ENCODE data around the gene ARHGAP19. TPM values are rescaled to one million over a fixed set of nuclear protein-coding genes. Genes with fewer than 3 reads are reported as not detected.

Gene ARHGAP19
- total RNA-seq, 1 experiment from 2014 or later = 11.2 TPM

GRCh38 chr10:97199152-97199551 is 93.3 kb downstream of the ARHGAP19 start:
- Histone ChIP-seq H3F3A (ENCODE audit: insufficient read depth, low read depth) (no peaks in the 10 kb centered on the region), H3K27me3 (ENCODE audit: insufficient read depth, low read depth) (peaks cover 19% of the 10 kb centered on the region; the same call in 1 of the 2 replicates), H4K20me1 (ENCODE audit: insufficient read depth) (no peaks in the 10 kb centered on the region), H3K4me1 (replicated peaks; ENCODE audit: insufficient read depth) (no peaks in the 10 kb centered on the region), H2AFZ (no peak overlapping the region), H3K79me2 (ENCODE audit: low read depth) (no peaks in the 10 kb centered on the region), H3K9me3 (ENCODE audit: insufficient read depth, low read depth) (no peaks in the 10 kb centered on the region; the same call in 1 of the 2 replicates), H3K9me2 (ENCODE audit: insufficient read depth) (no peaks in the 10 kb centered on the region), H3K4me2 (no peak overlapping the region), H3K4me3 (no peak overlapping the region), H3K36me3 (ENCODE audit: low read depth) (no peaks in the 10 kb centered on the region), H3K27ac (no peak overlapping the region)
- POLR2A ChIA-PET (ENCODE audit: unreplicated experiment) = no interaction called here
- TF ChIP-seq CTCF (conservative IDR thresholded peaks at IDR 0.05) (no peak), EZH2 (IDR thresholded peaks at IDR 0.05; ENCODE audit: low read depth) (no peak)
- CTCF ChIA-PET = no interaction called here
- no TSS peak for BruUV-seq (replicated peaks)
- no peak for DNase-seq
- intact Hi-C loops (cut with micrococcal nuclease; ENCODE audit: unreplicated experiment) = no loop called here

GRCh38 chr10:97197030-97197500 is 95.4 kb downstream of the ARHGAP19 start:
- Histone ChIP-seq H3K36me3 (ENCODE audit: low read depth) (no peaks in the 10 kb centered on the region), H3K4me1 (replicated peaks; ENCODE audit: insufficient read depth) (no peaks in the 10 kb centered on the region), H3K4me2 (no peak overlapping the region), H3K9me2 (ENCODE audit: insufficient read depth) (no peaks in the 10 kb centered on the region), H2AFZ (no peak overlapping the region), H4K20me1 (ENCODE audit: insufficient read depth) (no peaks in the 10 kb centered on the region), H3K27ac (no peak overlapping the region), H3K4me3 (no peak overlapping the region), H3F3A (ENCODE audit: insufficient read depth, low read depth) (no peaks in the 10 kb centered on the region), H3K9me3 (ENCODE audit: insufficient read depth, low read depth) (no peaks in the 10 kb centered on the region), H3K27me3 (ENCODE audit: insufficient read depth, low read depth) (peaks cover 24% of the 10 kb centered on the region; the same call in 1 of the 2 replicates), H3K79me2 (ENCODE audit: low read depth) (no peaks in the 10 kb centered on the region)
- no peak for DNase-seq
- intact Hi-C loops (cut with micrococcal nuclease; ENCODE audit: unreplicated experiment) = no loop called here
- no peak for TF ChIP-seq CTCF (conservative IDR thresholded peaks at IDR 0.05)
- no peak for TF ChIP-seq EZH2 (IDR thresholded peaks at IDR 0.05; ENCODE audit: low read depth)
- no TSS peak for BruUV-seq (replicated peaks)
- POLR2A ChIA-PET (ENCODE audit: unreplicated experiment) = no interaction called here
- CTCF ChIA-PET = no interaction called here

- no TSS peak for BruUV-seq (replicated peaks)
- Histone ChIP-seq H3K4me1 (replicated peaks; ENCODE audit: insufficient read depth) (no peaks in the 10 kb centered on the region), H3K9me2 (ENCODE audit: insufficient read depth) (no peaks in the 10 kb centered on the region), H3K36me3 (ENCODE audit: low read depth) (no peaks in the 10 kb centered on the region), H3K79me2 (ENCODE audit: low read depth) (no peaks in the 10 kb centered on the region), H3K4me2 (no peak overlapping the region; the same call in 1 of the 2 replicates), H3F3A (ENCODE audit: insufficient read depth, low read depth) (no peaks in the 10 kb centered on the region), H3K4me3 (no peak overlapping the region), H2AFZ (no peak overlapping the region), H4K20me1 (ENCODE audit: insufficient read depth) (no peaks in the 10 kb centered on the region), H3K27me3 (ENCODE audit: insufficient read depth, low read depth) (peaks cover 24% of the 10 kb centered on the region; the same call in 1 of the 2 replicates), H3K27ac (no peak overlapping the region), H3K9me3 (ENCODE audit: insufficient read depth, low read depth) (no peaks in the 10 kb centered on the region)
- CTCF ChIA-PET = interaction anchor here (0.6 to 0.7 kb wide), 2 partner anchors 114 to 158 kb away, joined by 3 read pairs; no protein-coding TSS in a partner anchor
- DNase-seq = peak in 1 of 2 experiments; percentile 15
- peak; percentile 62 for TF ChIP-seq CTCF (conservative IDR thresholded peaks at IDR 0.05)
- TF ChIP-seq EZH2 (IDR thresholded peaks at IDR 0.05; ENCODE audit: low read depth) = no peak
- intact Hi-C loops (cut with micrococcal nuclease; ENCODE audit: unreplicated experiment) = no loop called here
- POLR2A ChIA-PET (ENCODE audit: unreplicated experiment) = no interaction called here
Measured at GRCh38 chr10:97196223-97197029, 96.0 kb downstream of the ARHGAP19 start.
